Adipose tissue (tissue), 3 donors: ENCODE measurements around the gene TMF1. TPM values are rescaled to one million over a fixed set of nuclear protein-coding genes. Genes with fewer than 3 reads are reported as not detected.

Source experiments
- H3K27ac ChIP-seq: one replicate; pipeline ENCODE4 v1.5.1; 2013; ENCODE audit warnings: low read depth, low read length
- WGBS, 3 donors: extraction: QIAGEN DNeasy Blood & Tissue Kit; methylation state at CpG; one replicate each; pipeline ENCODE4 v1.1.7; 2013; 5-methylcytosine and 5-hydroxymethylcytosine counted together
- polyA plus RNA-seq, 3 donors: library from polyadenylated mRNA; stranded (reverse); fragments of 200-250 nt; gene quantifications; one replicate each; pipeline ENCODE4 v1.2.3, GENCODE V29; 2013
- donor health status: healthy with polysubstance abuse.
- donor health status: Bipolar disorder and iron deficiency.
- donor health status: healthy.

The TMF1 gene, protein sequence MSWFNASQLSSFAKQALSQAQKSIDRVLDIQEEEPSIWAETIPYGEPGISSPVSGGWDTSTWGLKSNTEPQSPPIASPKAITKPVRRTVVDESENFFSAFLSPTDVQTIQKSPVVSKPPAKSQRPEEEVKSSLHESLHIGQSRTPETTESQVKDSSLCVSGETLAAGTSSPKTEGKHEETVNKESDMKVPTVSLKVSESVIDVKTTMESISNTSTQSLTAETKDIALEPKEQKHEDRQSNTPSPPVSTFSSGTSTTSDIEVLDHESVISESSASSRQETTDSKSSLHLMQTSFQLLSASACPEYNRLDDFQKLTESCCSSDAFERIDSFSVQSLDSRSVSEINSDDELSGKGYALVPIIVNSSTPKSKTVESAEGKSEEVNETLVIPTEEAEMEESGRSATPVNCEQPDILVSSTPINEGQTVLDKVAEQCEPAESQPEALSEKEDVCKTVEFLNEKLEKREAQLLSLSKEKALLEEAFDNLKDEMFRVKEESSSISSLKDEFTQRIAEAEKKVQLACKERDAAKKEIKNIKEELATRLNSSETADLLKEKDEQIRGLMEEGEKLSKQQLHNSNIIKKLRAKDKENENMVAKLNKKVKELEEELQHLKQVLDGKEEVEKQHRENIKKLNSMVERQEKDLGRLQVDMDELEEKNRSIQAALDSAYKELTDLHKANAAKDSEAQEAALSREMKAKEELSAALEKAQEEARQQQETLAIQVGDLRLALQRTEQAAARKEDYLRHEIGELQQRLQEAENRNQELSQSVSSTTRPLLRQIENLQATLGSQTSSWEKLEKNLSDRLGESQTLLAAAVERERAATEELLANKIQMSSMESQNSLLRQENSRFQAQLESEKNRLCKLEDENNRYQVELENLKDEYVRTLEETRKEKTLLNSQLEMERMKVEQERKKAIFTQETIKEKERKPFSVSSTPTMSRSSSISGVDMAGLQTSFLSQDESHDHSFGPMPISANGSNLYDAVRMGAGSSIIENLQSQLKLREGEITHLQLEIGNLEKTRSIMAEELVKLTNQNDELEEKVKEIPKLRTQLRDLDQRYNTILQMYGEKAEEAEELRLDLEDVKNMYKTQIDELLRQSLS
- polyA plus RNA-seq: 1 to 10 TPM; 8.4 to 9.2 (median 8.7) TPM

DNA sequence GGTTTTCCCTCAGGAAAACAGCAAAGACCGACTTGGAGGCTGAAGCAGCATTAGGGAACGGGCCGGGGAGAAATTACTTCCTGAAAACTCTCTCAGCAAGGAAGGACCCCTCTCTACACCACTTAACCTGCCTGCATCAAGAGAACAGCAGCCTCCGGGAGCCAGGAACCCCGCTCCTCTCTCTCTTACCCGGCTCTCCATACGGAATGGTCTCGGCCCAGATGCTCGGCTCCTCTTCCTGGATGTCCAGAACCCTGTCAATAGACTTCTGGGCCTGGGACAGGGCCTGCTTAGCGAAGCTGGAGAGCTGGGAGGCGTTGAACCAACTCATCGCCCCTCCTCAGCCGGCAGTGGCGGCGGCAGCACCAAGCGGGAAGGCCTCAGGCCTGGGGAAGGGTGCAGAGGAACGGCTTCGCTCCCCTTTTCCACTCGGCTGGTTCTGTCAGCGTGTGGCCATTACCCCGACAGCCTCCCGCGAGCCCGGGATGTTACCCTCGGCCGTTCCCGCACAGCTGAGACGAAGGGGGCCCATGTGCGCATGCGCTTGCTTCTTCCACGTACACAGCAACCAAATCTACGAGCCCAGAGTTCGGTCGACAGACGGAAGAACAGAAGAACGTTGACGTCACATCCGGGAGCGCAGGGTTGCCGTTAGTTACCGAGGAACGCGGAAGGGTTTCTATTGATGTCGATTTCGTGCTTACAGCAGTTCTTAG lies at the start of gene TMF1:
TMF1 (minus strand) TSS at position 578 of the 716 bp plus-strand sequence; CDS start at position 331, 247 bp downstream.
- WGBS, 3 donors: 0 to 1% (median 0%) methylated on average over 45 of the region's 45 CpGs
- H3K27ac ChIP-seq: peak within 1 kb of the TSS; percentile 86

DNA sequence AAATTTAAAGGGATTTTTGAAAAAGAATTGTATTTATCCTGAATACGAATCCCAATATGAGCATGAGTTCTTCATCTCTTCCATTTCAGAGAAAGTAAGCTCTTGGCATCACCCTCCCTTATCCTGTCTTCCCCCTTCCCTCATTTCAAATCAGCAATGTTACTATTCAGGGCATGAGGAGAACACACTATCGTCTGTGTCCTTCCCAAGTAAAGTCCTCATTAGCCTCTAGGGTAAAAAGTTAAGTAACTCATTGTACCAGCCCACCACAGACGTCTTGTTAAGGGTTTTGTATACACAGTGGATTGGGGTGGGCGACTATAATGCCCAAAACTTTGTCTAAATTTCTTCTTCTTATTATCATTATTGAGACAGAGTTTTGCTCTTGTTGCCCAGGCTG lies 47.4 kb upstream of the TMF1 start:
- H3K27ac ChIP-seq: no peak overlapping the region
- WGBS, 3 donors: 88 to 94% (median 89%) methylated on average over 4 of the region's 4 CpGs

DNA sequence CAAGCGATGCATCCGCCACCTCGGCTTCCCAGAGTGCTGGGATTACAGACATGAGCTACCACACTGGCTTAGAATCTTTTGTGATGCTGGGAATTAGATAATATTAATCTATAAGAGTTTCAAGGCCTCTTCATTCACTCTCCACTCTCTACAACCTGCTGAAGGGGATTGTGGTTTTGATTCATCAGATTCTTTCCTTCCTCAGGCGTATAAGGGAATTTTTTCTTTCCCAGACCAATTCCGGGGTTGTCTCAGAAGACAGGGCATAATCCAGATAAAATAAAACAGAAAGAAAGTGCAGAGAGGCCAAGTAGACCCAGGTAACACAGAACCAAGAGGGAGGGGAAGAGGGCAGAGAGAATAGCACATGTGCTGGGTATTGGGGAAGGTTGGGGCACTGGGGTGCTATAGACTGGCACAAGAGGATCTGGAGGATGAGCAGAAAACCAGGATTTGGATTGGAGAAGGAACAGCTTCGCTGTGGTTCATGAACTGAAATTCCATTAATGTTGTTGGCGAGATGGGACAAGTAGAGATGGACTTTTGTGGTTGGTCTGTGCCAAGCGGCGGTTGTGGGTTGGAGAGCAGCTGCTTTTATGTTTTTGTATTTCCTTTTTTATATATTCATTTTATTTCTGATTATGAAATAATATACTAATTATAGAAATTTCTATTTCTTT lies 45.4 kb upstream of the TMF1 start:
- 80 to 94% (median 90%) methylated on average over 9 of the region's 9 CpGs for WGBS, 3 donors
- H3K27ac ChIP-seq: no peak overlapping the region

DNA sequence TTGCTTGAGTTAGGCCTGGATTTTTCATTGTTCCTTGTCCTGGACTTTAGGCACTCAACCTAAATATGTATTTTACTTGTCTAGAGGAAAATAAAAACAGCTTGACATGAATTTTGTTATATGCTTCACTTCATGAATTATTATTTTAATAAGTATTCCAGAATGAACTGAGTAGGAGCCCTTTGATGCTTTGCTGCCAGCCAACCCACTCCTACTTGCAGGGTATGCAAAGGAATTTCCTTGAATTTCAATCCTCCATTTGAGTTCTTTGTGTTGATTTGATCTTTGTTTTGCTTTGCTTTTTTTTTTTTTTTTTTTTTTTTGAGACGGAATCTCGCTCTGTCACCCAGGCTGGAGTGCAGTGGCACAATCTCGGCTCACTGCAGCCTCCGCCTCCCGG lies 44.2 kb upstream of the TMF1 start:
- WGBS, 3 donors: 93 to 98% (median 96%) methylated on average over 3 to 5 of the region's 5 CpGs
- no peak overlapping the region for H3K27ac ChIP-seq

DNA sequence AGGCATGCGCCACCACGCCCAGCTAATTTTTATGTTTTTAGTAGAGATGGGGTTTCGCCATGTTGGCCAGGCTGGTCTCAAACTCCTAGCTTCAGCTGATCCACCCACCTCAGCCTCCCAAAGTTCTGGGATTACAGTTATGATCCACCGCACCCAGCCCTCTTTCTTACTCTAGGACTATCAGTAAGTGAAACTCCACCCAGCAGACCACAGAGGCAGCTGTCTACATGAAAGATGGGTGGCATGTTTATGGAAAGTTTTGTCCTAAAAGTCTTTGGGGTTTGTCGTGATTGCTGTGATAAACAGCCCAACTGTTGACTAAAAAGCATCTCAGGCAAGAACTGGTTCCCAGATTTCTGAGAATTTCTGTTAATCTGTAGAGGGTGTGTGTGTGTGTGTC lies 43.5 kb upstream of the TMF1 start:
- H3K27ac ChIP-seq: no peak overlapping the region

DNA sequence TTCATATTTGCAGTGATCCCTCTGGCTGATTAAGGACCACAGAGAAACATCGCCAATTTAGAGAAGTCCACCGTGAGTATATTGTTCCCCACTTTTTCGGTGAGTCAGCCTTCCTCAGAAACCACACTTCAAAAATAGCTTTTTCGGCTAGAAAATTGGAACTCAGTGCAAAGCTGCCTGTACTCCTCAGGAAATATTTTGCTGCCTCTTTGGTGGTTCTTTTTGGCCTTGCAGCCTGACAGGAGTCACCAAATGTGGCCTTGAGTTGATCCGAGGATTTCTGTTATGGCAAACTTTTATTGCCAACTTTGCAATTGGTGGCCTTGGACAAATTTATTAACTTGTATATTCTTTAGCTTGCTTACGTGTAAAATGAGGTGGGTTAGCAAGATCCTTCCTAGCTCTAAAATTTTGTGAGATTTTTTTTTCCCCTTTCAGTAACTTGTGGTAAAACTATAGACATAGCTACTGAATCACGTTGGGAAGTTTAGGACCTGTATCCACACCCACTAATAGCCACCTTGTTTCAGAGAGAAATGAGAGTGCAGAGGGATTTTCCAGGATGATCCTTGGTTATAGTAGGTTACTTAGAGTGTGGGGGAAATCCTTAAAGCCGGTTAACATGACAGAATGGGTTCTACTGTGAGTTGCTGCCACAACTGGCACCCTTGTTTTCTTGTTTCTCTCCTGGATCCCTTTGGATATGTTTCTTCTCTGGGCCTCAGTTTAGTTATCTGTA lies 42.5 kb upstream of the TMF1 start:
- WGBS, 3 donors: 34 to 51% (median 38%) methylated on average over 8 of the region's 8 CpGs
- H3K27ac ChIP-seq: no peak overlapping the region

More for the DNA sequence above, 43.5 kb upstream of the TMF1 start:
- 72 to 78% (median 74%) methylated on average over 5 of the region's 5 CpGs for WGBS, 3 donors

DNA sequence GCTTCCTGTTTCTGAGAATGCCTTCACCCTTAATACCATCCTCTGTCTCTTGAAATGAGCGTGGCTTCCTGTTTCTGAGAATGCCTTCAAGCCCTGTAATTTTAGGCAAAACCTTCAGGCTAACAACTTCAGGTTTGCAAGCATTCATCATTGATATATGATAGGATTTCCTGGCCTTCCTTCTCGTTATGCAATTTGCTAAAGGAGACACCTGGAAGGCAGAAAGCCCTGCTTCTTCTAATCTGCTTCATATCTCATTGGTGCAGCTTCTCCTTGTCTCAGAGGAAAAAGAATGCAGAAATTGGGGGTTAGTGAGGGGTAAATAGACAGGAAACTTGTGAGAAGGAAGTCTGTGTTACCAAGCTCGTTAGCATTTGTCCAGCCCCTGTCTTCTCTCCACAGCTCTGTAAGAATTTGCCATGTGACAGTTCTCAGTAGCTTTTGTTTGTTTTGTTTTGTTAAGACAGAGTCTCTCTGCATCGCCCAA lies 39.9 kb upstream of the TMF1 start:
- WGBS, 3 donors: 28 to 29% (median 29%) methylated on average over 4 of the region's 4 CpGs

DNA sequence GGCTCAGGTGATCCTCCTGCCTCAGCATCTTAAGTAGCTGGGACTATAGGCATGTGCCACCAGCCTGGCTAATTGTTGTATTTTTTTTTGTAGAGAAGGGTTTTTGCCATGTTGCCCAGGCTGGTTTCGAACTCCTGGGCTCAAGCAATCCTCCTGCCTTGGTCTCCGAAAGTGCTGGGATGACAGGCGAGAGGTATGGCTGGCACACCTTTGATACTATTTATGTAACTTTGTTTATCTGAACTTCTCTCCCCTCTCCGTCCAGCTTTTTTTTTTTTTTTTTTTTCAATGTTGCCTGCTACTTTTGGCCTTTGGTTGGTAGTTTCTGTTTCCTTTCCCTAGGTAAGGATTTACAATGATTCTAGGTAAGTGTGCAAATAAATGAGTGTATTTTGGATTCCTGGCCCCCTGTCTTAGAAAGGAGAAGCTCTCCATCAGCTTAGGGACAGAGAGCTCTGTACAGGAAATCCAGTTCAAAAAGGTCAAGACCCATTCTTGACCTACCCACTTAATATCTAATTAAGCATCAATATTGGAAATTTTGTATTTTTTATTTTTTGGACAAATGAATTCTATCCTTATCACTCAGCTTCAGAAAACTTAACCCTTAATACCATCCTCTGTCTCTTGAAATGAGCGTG lies 39.4 kb upstream of the TMF1 start:
- 43 to 56% (median 54%) methylated on average over 5 of the region's 5 CpGs for WGBS, 3 donors
- no peak overlapping the region for H3K27ac ChIP-seq

More for the DNA sequence above, 39.9 kb upstream of the TMF1 start:
- no peak overlapping the region for H3K27ac ChIP-seq

DNA sequence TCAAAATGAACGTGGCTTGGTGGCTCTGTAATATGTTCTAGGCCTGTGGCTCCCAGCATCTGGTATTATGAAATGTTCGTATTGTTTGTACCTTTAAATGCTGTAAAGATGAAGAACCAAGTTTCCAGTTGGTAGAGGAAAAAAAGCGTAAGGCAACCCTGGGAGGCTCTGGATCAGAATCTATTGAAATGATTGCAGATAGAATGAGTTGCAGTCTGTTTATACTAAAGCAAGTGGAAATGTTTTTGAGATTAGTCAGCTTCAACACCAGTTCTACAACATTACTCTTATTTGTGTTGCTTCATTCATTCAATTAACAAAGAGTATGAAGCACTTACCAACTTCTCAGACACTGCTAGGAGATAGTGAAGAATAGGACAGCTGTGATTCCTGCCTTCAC lies 37.9 kb upstream of the TMF1 start:
- 54 to 64% (median 59%) methylated on average over 3 of the region's 3 CpGs for WGBS, 3 donors

DNA sequence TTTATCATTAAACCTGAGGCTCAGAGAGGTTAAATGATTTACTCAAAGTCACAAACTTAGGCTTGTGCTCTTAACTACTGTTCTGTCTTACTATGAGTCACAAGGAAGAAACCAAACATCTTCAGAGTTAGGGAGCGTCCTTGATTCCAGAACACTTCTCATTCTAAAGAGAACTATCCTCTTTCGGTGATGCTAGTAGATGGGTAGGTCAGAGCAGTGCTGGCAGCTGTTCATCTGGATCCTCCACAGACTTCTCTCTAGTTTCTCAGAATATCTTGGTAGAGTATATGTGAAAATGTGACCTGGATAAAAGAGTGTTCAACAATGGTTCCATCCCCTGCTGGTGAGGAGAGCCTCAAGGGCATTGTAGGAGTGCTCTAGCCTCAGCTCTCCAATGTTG lies 35.9 kb upstream of the TMF1 start:
- 47 to 61% (median 47%) methylated on average over 2 of the region's 2 CpGs for WGBS, 3 donors
- no peak overlapping the region for H3K27ac ChIP-seq

More for the DNA sequence above, 37.9 kb upstream of the TMF1 start:
- no peak overlapping the region for H3K27ac ChIP-seq

DNA sequence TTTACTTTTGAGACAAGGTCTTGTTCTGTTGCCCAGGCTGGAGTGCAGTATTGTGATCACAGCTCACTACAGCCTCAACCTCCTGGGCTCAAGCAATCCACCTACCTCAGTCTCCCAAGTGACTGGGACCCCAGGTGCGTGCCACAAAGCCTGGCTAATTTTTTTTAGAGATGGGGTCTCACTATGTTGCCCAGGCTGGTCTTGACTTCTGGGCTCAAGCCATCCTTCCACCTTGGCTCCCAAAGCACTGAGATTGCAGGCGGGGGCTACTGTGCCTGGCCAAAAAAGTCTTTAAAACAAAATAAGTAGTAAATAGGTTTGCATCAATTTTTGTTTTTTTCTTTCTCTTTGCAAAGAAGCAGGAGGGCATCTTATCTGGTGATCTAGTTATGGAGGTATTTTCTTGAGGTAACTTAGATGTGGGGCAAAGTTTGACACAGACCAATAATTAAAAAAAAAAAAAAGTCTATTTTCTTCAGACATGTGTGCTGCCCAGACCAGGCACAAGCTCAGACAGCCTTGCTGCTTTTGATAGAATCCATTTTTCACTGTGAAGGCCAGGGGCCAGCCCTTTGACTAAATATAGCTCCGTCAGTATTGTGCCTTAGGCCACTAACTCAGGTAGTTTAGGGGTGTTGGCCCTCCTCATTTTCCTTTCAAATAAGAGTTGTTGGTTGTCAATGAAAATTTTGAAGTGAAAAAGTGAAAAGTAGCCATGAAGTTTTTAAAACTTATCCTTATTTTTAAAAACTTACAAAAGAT lies 35.1 kb upstream of the TMF1 start:
- WGBS, 3 donors: 69 to 89% (median 84%) methylated on average over 3 of the region's 3 CpGs
- H3K27ac ChIP-seq: no peak overlapping the region

DNA sequence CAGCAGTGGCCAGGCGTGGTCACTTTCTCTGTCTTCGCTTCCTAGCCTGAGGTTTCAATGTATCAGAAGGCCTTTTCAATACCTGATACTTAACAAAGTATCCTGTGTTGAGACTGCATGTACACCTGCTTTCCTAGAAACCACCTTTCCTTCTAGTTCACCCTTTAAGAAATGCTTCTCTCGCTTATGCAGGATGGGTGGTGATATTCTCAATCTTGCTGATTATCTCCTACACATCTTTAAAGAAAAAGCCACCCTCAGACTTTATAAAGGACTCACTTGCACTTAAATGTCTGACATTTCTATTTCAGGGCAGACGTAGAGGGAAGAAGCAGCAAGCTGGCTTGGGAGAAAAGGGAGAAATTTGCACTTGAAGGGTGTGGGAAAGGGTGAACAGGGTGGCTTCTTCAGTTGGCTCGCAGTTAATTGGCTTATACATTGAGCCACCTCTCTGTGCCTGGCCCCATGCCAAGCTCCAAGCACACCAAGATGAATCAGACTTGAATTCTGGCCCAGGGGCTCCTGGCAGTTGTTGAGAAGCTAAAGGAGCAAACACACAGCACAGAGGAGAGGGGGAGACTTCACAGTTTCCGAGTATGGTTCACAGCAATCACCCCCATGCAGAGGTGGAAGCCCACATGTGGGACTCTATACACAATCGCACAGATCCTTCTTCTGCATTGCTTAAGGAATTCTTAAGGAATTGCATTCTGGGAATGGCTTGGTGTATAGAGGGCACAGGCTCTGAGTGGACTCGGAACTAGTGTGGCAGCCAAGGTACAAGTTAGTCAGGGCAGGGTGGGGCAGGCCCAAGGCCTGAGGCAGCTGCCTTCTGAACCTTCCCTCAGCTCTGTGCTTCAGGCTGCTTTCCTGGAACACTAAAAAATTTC lies 33.9 kb upstream of the TMF1 start:
- peak overlapping the region; percentile 63 for H3K27ac ChIP-seq
- 1 to 4% (median 2%) methylated on average over 8 of the region's 8 CpGs for WGBS, 3 donors

DNA sequence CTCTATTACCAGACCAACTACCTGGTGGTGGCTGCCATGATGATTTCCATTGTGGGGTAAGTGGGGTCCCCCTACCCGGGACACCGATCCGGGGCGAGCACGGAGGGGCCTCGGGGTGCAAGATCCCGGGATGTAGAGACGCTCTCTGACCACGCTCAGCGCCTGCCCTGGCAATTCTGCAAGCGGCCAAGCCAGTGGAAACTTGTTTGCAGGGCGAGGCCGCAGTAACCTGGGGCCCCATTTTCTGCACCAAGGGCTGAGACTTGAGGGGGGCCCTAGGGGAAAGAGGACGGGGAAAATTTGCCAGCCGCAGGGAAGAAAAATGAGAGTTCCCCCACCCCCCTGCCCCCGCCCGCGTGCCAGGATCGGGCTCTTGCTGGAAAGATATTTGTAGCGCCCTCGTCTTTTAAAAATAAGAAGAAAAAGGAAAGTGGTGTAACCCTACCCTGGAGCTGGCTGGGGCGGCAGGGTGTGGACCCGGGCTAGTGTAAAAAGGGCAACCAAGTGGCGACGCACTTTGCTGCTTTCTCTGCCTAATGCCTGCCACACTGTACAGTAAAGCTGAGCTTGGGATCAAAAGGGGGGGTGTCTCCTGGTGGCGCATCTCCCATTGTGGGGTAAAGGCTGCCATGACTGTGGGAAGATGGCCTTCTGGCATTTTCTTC lies 33.2 kb upstream of the TMF1 start:
- H3K27ac ChIP-seq: peak overlapping the region; percentile 63
- 0 to 1% (median 0%) methylated on average over 26 of the region's 26 CpGs for WGBS, 3 donors

DNA sequence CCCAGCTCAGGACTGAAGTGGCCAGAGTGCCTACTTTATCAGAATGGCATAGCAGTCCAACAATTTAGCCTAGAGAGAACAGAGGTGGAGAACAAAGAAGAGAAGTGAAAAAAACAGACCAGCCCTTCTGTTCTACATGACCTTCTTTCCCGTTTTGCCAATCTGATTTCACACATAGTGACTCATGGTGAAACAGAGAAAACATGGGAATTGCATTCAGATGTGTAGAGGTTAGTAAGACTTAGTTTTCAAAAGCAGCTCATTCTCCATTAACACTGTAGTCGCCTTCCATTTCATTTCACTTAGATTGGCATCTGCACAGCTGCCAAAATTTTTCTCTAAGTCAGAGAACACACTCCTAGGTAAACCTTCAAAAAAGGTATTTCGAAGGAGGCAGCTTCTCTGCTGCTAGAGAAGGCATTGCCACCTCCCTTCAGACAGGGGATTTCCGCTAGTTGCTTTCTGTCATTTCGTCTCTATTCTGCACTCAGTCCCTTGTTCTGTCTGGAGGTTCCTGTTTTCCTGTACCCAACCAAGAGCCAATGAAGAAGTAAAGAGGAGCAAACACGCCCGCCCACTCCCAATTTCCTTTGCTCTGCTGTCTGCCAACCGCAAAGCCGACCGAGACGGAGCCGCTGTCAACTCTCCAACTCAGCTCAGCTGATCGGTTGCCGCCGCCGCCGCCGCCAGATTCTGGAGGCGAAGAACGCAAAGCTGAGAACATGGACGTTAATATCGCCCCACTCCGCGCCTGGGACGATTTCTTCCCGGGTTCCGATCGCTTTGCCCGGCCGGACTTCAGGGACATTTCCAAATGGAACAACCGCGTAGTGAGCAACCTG lies 32.4 kb upstream of the TMF1 start, which contains the start of gene ARL6IP5:
ARL6IP5 (plus strand) TSS at position 612 of the 842 bp plus-strand sequence; CDS start at position 723, 111 bp downstream.
- WGBS, 3 donors: 1 to 2% (median 2%) methylated on average over 32 of the region's 32 CpGs
- H3K27ac ChIP-seq: peak within 1 kb of the TSS; percentile 63
